KMS-11 (cell line): Measurements from ENCODE around the gene OSBPL3.

ENCODE experiments used
- H2AFZ ChIP-seq: fragments of 200-600 bp; sonication (generic); 2 replicates; pipeline ENCODE4 v1.6.1; 2016; ENCODE audit warnings: antibody characterized with exemption, mixed run types, low read depth
- H3K27ac ChIP-seq: fragments of 200-600 bp; sonication (generic); 2 replicates; pipeline ENCODE4 v1.6.1; 2016; ENCODE audit warnings: mild to moderate bottlenecking, mixed run types
- H3K27me3 ChIP-seq: fragments of 200-600 bp; sonication (generic); 2 replicates; pipeline ENCODE4 v1.6.1; 2017; ENCODE audit warnings: mild to moderate bottlenecking, low read depth, mixed run types, moderate library complexity; ENCODE audit not compliant: insufficient read depth
- H3K36me3 ChIP-seq: fragments of 200-600 bp; sonication (generic); 2 replicates; pipeline ENCODE4 v1.6.1; 2017; ENCODE audit warnings: mild to moderate bottlenecking, mixed run types; ENCODE audit not compliant: insufficient read depth
- H3K4me1 ChIP-seq: fragments of 200-600 bp; sonication (generic); 2 replicates; pipeline ENCODE4 v1.6.1; 2016; ENCODE audit warnings: mild to moderate bottlenecking, low read depth, mixed run types; ENCODE audit not compliant: poor library complexity, severe bottlenecking
- H3K4me2 ChIP-seq: fragments of 200-600 bp; sonication (generic); 2 replicates; pipeline ENCODE4 v1.7.0; 2016; ENCODE audit warnings: mild to moderate bottlenecking, mixed run types
- H3K4me3 ChIP-seq: fragments of 200-600 bp; sonication (generic); IDR thresholded peaks from 2 replicates; pipeline ENCODE4 v1.6.1; 2017; ENCODE audit warnings: low read depth, low read length, mixed read lengths; ENCODE audit not compliant: insufficient read depth
- H3K79me2 ChIP-seq: fragments of 200-600 bp; sonication (generic); 2 replicates; pipeline ENCODE4 v1.6.1; 2016; ENCODE audit warnings: low read depth, mixed run types; ENCODE audit not compliant: insufficient read depth
- H3K9ac ChIP-seq: fragments of 200-600 bp; sonication (generic); 2 replicates; pipeline ENCODE4 v1.6.1; 2016; ENCODE audit warnings: mild to moderate bottlenecking, mixed run types
- H4K20me1 ChIP-seq: fragments of 200-600 bp; sonication (generic); 2 replicates; pipeline ENCODE4 v1.6.1; 2016; ENCODE audit warnings: mild to moderate bottlenecking, mixed run types; ENCODE audit not compliant: insufficient read depth
- TF ChIP-seq, protein P1 (sequence below): fragments of 200-600 bp; sonication (generic); conservative IDR thresholded peaks from 2 replicates; pipeline ENCODE4 v1.6.1; 2017; ENCODE audit warnings: low read depth, mild to moderate bottlenecking, antibody characterized with exemption, low read length, moderate library complexity, mixed read lengths

Gene OSBPL3

DNA sequence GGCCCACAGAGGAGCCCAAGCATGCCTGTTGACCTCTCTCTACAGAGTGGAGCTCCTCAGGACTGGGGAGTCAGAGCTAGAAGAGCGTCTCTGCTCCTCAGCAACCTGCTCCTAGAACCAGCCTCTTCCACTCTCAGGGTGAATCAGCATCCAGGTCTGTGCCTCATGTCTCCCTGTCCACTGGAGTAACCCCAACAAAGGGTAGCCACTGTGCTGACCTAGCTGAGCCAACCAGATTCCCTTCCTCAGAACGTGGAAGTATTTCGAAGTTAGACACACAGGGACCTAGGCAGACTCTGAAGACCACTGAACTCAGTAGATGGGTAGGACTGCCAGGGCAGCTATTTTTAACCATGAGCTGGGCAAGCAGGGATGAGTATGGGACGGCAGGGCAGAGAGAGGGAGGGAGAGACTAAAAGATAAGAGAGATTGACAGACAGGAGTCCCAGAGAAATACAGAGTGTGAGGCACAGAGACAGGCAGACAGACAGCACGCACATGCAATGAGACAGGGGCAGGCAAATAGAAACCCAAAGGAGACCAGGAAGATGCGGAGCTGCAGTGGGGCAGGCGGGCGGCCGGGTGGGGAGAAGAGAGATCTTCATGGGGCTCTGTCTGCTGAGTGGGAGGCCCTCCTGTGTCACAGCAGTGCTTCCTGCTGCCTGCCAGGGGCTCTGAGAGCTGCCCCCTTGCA, 56.7 kb downstream of the OSBPL3 start:
- no peaks in the 10 kb centered on the region for H3K36me3 ChIP-seq
- 0 out of 2 replicates have a peak, but pooled peaks cover 6% of the 10 kb centered on the region for H4K20me1 ChIP-seq
- no peak overlapping the region for H3K27ac ChIP-seq
- TF ChIP-seq, protein P1, sequence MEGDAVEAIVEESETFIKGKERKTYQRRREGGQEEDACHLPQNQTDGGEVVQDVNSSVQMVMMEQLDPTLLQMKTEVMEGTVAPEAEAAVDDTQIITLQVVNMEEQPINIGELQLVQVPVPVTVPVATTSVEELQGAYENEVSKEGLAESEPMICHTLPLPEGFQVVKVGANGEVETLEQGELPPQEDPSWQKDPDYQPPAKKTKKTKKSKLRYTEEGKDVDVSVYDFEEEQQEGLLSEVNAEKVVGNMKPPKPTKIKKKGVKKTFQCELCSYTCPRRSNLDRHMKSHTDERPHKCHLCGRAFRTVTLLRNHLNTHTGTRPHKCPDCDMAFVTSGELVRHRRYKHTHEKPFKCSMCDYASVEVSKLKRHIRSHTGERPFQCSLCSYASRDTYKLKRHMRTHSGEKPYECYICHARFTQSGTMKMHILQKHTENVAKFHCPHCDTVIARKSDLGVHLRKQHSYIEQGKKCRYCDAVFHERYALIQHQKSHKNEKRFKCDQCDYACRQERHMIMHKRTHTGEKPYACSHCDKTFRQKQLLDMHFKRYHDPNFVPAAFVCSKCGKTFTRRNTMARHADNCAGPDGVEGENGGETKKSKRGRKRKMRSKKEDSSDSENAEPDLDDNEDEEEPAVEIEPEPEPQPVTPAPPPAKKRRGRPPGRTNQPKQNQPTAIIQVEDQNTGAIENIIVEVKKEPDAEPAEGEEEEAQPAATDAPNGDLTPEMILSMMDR: no peak
- no peaks in the 10 kb centered on the region for H3K27me3 ChIP-seq
- H3K4me1 ChIP-seq: peaks cover 11% of the 10 kb centered on the region
- no peak overlapping the region for H2AFZ ChIP-seq
- H3K4me2 ChIP-seq: no peak overlapping the region
- H3K4me3 ChIP-seq: no peak overlapping the region
- H3K79me2 ChIP-seq: peaks cover 18% of the 10 kb centered on the region; the same call in 1 of the 2 replicates
- no peak overlapping the region for H3K9ac ChIP-seq

- no peaks in the 10 kb centered on the region for H3K27me3 ChIP-seq
- no peak overlapping the region for H3K9ac ChIP-seq
- no peak overlapping the region for H3K4me2 ChIP-seq
- no peaks in the 10 kb centered on the region for H3K36me3 ChIP-seq
- peaks cover 21% of the 10 kb centered on the region for H3K4me1 ChIP-seq
- no peak overlapping the region for H3K27ac ChIP-seq
- TF ChIP-seq, protein P1: no peak
- no peak overlapping the region for H2AFZ ChIP-seq
- H3K79me2 ChIP-seq: peaks cover 22% of the 10 kb centered on the region; the same call in 1 of the 2 replicates
- H4K20me1 ChIP-seq: 0 out of 2 replicates have a peak, but pooled peaks cover 6% of the 10 kb centered on the region
- no peak overlapping the region for H3K4me3 ChIP-seq
Observed at GRCh38 chr7:24922099-24922773, 57.7 kb downstream of the OSBPL3 start.

GRCh38 chr7:24921362-24921679, 58.7 kb downstream of the OSBPL3 start:
- H3K79me2 ChIP-seq: peaks cover 22% of the 10 kb centered on the region; the same call in 1 of the 2 replicates
- H3K4me1 ChIP-seq: peaks cover 21% of the 10 kb centered on the region
- H3K4me3 ChIP-seq: no peak overlapping the region
- no peak overlapping the region for H3K27ac ChIP-seq
- H3K36me3 ChIP-seq: no peaks in the 10 kb centered on the region
- H2AFZ ChIP-seq: no peak overlapping the region
- TF ChIP-seq, protein P1: no peak
- no peak overlapping the region for H3K4me2 ChIP-seq
- H3K27me3 ChIP-seq: no peaks in the 10 kb centered on the region
- H4K20me1 ChIP-seq: 0 out of 2 replicates have a peak, but pooled peaks cover 6% of the 10 kb centered on the region
- no peak overlapping the region for H3K9ac ChIP-seq

GRCh38 chr7:24920451-24921361, 59.3 kb downstream of the OSBPL3 start:
- no peak overlapping the region for H3K4me2 ChIP-seq
- H3K4me1 ChIP-seq: peaks cover 21% of the 10 kb centered on the region
- TF ChIP-seq, protein P1: no peak
- H3K4me3 ChIP-seq: no peak overlapping the region
- no peak overlapping the region for H2AFZ ChIP-seq
- no peak overlapping the region for H3K27ac ChIP-seq
- peaks cover 22% of the 10 kb centered on the region; the same call in 1 of the 2 replicates for H3K79me2 ChIP-seq
- H3K9ac ChIP-seq: no peak overlapping the region
- H4K20me1 ChIP-seq: 0 out of 2 replicates have a peak, but pooled peaks cover 6% of the 10 kb centered on the region
- no peaks in the 10 kb centered on the region for H3K27me3 ChIP-seq
- no peaks in the 10 kb centered on the region for H3K36me3 ChIP-seq
